Neural progenitor cell (in vitro differentiated cells): ENCODE measurements around the gene MYLK. TPM values are rescaled to one million over a fixed set of nuclear protein-coding genes. Genes with fewer than 3 reads are reported as not detected.

Experiments
- DNase-seq: peaks from one replicate; pipeline ENCODE4 v3.0.0-alpha.2; 2016; ENCODE audit warnings: low spot score
- H2AFZ ChIP-seq: fragments of 200-600 bp; sonication (generic); replicated peaks from 2 replicates; pipeline ENCODE4 v1.6.1; 2016; ENCODE audit warnings: antibody characterized with exemption
- H3F3A ChIP-seq: fragments of 200-600 bp; sonication (generic); 2 replicates; pipeline ENCODE4 v1.6.1; 2016; ENCODE audit warnings: antibody characterized with exemption, low read depth
- H3K27ac ChIP-seq: fragments of 200-600 bp; sonication (generic); 2 replicates; pipeline ENCODE4 v1.5.1; 2016; ENCODE audit warnings: mild to moderate bottlenecking
- H3K27me3 ChIP-seq: fragments of 200-600 bp; sonication (generic); 2 replicates; pipeline ENCODE4 v1.6.1; 2016; ENCODE audit warnings: mild to moderate bottlenecking, moderate library complexity
- H3K36me3 ChIP-seq: fragments of 200-600 bp; sonication (generic); 2 replicates; pipeline ENCODE4 v1.5.1; 2016
- H3K4me1 ChIP-seq: fragments of 200-600 bp; sonication (generic); 2 replicates; pipeline ENCODE4 v1.6.1; 2016; ENCODE audit warnings: mixed run types
- H3K4me2 ChIP-seq: fragments of 200-600 bp; sonication (generic); 2 replicates; pipeline ENCODE4 v1.6.1; 2016
- H3K4me3 ChIP-seq: fragments of 200-600 bp; sonication (generic); 2 replicates; pipeline ENCODE4 v1.5.1; 2016
- H3K79me2 ChIP-seq: fragments of 200-600 bp; sonication (generic); 2 replicates; pipeline ENCODE4 v1.6.1; 2016; ENCODE audit warnings: low read depth
- H3K9ac ChIP-seq: fragments of 200-600 bp; sonication (generic); 2 replicates; pipeline ENCODE4 v1.6.1; 2016
- H3K9me3 ChIP-seq: fragments of 200-600 bp; sonication (generic); 2 replicates; pipeline ENCODE4 v1.5.1; 2016; ENCODE audit warnings: low read depth
- H4K20me1 ChIP-seq: fragments of 200-600 bp; sonication (generic); 2 replicates; pipeline ENCODE4 v1.6.1; 2016; ENCODE audit warnings: low read depth
- H3K27ac Mint-ChIP-seq: 3 replicates; pipeline ENCODE4 v1.8.0; 2021; ENCODE audit warnings: mixed read lengths
- H3K27me3 Mint-ChIP-seq: 2 replicates; pipeline ENCODE4 v1.8.0; 2022; ENCODE audit warnings: low read depth, mild to moderate bottlenecking, inconsistent platforms, moderate library complexity, mixed read lengths; ENCODE audit not compliant: insufficient read depth
- H3K36me3 Mint-ChIP-seq: 3 replicates; pipeline ENCODE4 v1.8.0; 2021; ENCODE audit warnings: mixed read lengths
- H3K4me1 Mint-ChIP-seq: 3 replicates; pipeline ENCODE4 v1.8.0; 2021; ENCODE audit warnings: mixed read lengths
- H3K4me3 Mint-ChIP-seq: 3 replicates; pipeline ENCODE4 v1.8.0; 2021; ENCODE audit warnings: mild to moderate bottlenecking, moderate library complexity, mixed read lengths
- H3K9me3 Mint-ChIP-seq: 3 replicates; pipeline ENCODE4 v1.8.0; 2020; ENCODE audit warnings: mixed read lengths
- CTCF ChIP-seq: fragments of 200-600 bp; sonication (generic); IDR thresholded peaks from 2 replicates; pipeline ENCODE4 v1.5.1; 2017; ENCODE audit warnings: antibody characterized with exemption, mild to moderate bottlenecking
- EZH2 ChIP-seq: fragments of 200-600 bp; sonication (generic); IDR thresholded peaks from 2 replicates; pipeline ENCODE4 v1.6.1; 2017; ENCODE audit warnings: antibody characterized with exemption, mild to moderate bottlenecking, moderate library complexity
- EZH2phosphoT487 ChIP-seq: fragments of 200-600 bp; sonication (generic); IDR thresholded peaks from 2 replicates; pipeline ENCODE4 v1.6.1; 2017; ENCODE audit warnings: antibody characterized with exemption
- total RNA-seq: library from RNA; depleted of rRNA; stranded (reverse); fragments of >200 nt; gene quantifications from 2 replicates; pipeline ENCODE4 v1.2.3, GENCODE V29; 2015; ENCODE audit warnings: low replicate concordance

Gene MYLK
- total RNA-seq, 1 donor from 2014 or later = 28.4 TPM

GRCh38 chr3:123869165-123869564, 15.0 kb downstream of the MYLK start:
- DNase-seq = no peak
- Histone ChIP-seq H3K79me2 (peaks cover 14% of the 10 kb centered on the region), H3K4me2 (no peak overlapping the region), H3F3A (peaks cover 6% of the 10 kb centered on the region), H3K4me1 (peaks cover 23% of the 10 kb centered on the region), H3K36me3 (peaks cover 3% of the 10 kb centered on the region), H3K27me3 (no peaks in the 10 kb centered on the region), H3K4me3 (no peak overlapping the region), H3K27ac (no peak overlapping the region), H3K9ac (no peak overlapping the region), H4K20me1 (no peaks in the 10 kb centered on the region), H2AFZ (no peak overlapping the region), H3K9me3 (no peaks in the 10 kb centered on the region)
- Mint-ChIP-seq H3K36me3 (peaks cover 55% of the 10 kb centered on the region), H3K4me1 (peaks cover 22% of the 10 kb centered on the region), H3K27me3 (no peaks in the 10 kb centered on the region), H3K9me3 (peaks cover 39% of the 10 kb centered on the region), H3K27ac (no peak overlapping the region), H3K4me3 (no peak overlapping the region)
- TF ChIP-seq EZH2phosphoT487 (no peak), CTCF (no peak), EZH2 (no peak)

GRCh38 chr3:123864706-123865105, 19.4 kb downstream of the MYLK start:
- no peak overlapping the region for H3K27ac ChIP-seq
- H3K9me3 ChIP-seq = no peaks in the 10 kb centered on the region
- H4K20me1 ChIP-seq = no peaks in the 10 kb centered on the region
- no peaks in the 10 kb centered on the region for H3K79me2 ChIP-seq
- H3K36me3 ChIP-seq = no peaks in the 10 kb centered on the region
- no peak overlapping the region for H3K9ac ChIP-seq
- TF ChIP-seq CTCF (no peak), EZH2 (no peak), EZH2phosphoT487 (no peak)
- no peaks in the 10 kb centered on the region for H3K27me3 ChIP-seq
- Mint-ChIP-seq H3K27me3 (no peaks in the 10 kb centered on the region), H3K27ac (no peak overlapping the region), H3K9me3 (peaks cover 44% of the 10 kb centered on the region), H3K36me3 (peaks cover 48% of the 10 kb centered on the region), H3K4me1 (peaks cover 18% of the 10 kb centered on the region), H3K4me3 (no peak overlapping the region)
- H3K4me1 ChIP-seq = peaks cover 3% of the 10 kb centered on the region
- H3K4me3 ChIP-seq = no peak overlapping the region
- no peak overlapping the region for H2AFZ ChIP-seq
- no peak overlapping the region for H3K4me2 ChIP-seq
- no peaks in the 10 kb centered on the region for H3F3A ChIP-seq
- DNase-seq = no peak

- DNase-seq = no peak
- no peaks in the 10 kb centered on the region for H3K9me3 ChIP-seq
- peaks cover 16% of the 10 kb centered on the region for H3K4me1 Mint-ChIP-seq
- no peak overlapping the region for H3K4me3 Mint-ChIP-seq
- no peak overlapping the region for H3K9ac ChIP-seq
- TF ChIP-seq CTCF (no peak), EZH2phosphoT487 (no peak), EZH2 (no peak)
- no peaks in the 10 kb centered on the region for H4K20me1 ChIP-seq
- no peaks in the 10 kb centered on the region for H3K27me3 ChIP-seq
- no peak overlapping the region for H2AFZ ChIP-seq
- peaks cover 45% of the 10 kb centered on the region for H3K9me3 Mint-ChIP-seq
- H3F3A ChIP-seq = no peaks in the 10 kb centered on the region
- no peak overlapping the region for H3K27ac ChIP-seq
- no peaks in the 10 kb centered on the region for H3K27me3 Mint-ChIP-seq
- H3K36me3 ChIP-seq = no peaks in the 10 kb centered on the region
- no peak overlapping the region for H3K4me3 ChIP-seq
- H3K27ac Mint-ChIP-seq = no peak overlapping the region
- H3K4me1 ChIP-seq = no peaks in the 10 kb centered on the region
- peaks cover 43% of the 10 kb centered on the region for H3K36me3 Mint-ChIP-seq
- no peaks in the 10 kb centered on the region for H3K79me2 ChIP-seq
- H3K4me2 ChIP-seq = no peak overlapping the region
These were observed 22.0 kb downstream of the MYLK start for GRCh38 chr3:123862152-123862551.
